GM12872 (cell line): Measurements from ENCODE around the gene KLF5.

Experiments used
- CTCF ChIP-seq: IDR thresholded peaks from 3 replicates; pipeline ENCODE4 v1.5.1; 2011; ENCODE audit warnings: low read depth, mild to moderate bottlenecking, low read length, moderate library complexity; ENCODE audit not compliant: insufficient read depth

The KLF5 gene

GRCh38 chr13:73061473-73061872 lies 2.7 kb downstream of the KLF5 start:
- TF ChIP-seq CTCF = no peak

- TF ChIP-seq CTCF = no peak
Measured at GRCh38 chr13:73061876-73062275, 3.1 kb downstream of the KLF5 start.

- TF ChIP-seq CTCF = no peak
Measured at GRCh38 chr13:73062468-73062867, 3.7 kb downstream of the KLF5 start.

GRCh38 chr13:73063166-73063565 lies 4.4 kb downstream of the KLF5 start:
- TF ChIP-seq CTCF = no peak

GRCh38 chr13:73065036-73065435 lies 6.2 kb downstream of the KLF5 start:
- no peak for TF ChIP-seq CTCF

GRCh38 chr13:73065665-73066340 lies 7.0 kb downstream of the KLF5 start:
- TF ChIP-seq CTCF = no peak

- TF ChIP-seq CTCF = no peak
Measured at GRCh38 chr13:73069206-73069805, 10.5 kb downstream of the KLF5 start.
